Fibroblast of the conjunctiva (primary cell): ENCODE results near the gene TGFBR3L.
"Not testable (repeated sequence)": the region's sequence is repeated elsewhere in the genome, so short reads cannot be mapped to it uniquely, and the experiment has no call there.

ENCODE experiments used
- DNase-seq: peaks from one replicate; pipeline ENCODE4 v3.0.0-alpha.2; 2010; ENCODE audit warnings: low read depth

TGFBR3L gene

DNA sequence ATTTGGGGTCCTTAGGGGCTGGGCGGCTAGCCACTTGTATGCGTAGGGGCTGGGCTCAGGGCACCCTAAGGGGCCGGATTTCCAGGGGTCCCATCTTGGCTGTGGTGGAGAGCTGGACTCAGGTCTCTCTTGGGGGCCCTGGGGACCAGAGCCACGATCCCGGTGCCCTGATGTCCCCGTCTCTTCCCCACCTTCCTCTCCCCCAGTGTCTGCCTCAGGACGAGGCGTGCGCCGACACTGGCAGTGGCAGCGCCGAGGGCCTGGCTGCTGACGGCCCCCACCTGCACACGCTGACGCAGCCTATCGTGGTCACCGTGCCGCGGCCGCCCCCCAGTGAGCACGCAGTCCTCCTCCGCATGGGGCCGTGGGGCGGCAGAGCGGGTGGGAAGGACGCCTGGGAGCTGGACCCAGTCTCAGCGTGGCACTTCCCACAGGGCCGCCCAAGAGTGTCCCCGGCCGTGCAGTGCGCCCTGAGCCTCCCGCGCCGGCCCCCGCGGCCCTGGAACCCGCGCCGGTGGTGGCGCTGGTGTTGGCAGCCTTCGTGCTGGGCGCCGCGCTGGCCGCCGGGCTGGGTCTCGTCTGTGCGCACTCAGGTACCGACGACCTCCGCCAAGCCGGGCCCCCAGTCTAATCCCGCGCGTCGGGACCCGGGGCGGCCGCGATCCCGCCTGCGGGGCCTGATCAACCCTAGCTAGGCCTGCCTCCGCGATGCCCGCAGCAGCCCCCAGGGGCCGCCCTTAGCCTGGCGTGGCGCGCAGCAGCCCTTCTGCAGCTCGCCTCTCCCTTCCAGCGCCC is 2.8 kb downstream of the TGFBR3L start:
- no peak for DNase-seq

DNA sequence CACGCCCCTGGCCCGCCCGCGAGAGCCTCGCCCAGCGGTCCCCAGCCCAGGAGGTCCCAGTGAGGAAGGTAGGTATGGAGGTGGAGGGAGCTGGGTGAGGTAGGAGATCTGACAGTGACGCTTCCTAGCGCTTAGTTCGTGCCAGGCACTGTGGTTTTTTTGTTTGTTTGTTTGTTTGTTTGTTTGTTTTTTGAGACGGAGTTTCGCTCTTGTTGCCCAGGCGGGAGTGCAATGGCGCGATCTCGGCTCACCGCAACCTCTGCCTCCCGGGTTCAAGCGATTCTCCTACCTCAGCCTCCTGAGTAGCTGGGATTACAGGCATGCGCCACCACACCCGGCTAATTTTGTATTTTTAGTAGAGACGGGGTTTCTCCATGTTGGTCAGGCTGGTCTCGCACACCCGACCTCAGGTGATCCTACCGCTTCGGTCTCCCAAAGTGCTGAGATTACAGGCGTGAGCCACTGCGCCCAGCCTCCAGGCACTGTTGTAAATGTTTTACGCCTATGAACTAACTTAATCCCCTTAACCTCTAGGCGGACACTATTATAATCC is 3.5 kb downstream of the TGFBR3L start:
- not testable (repeated sequence) for DNase-seq

- no peak for DNase-seq
Observed at GRCh38 chr19:7918615-7919421, 4.2 kb downstream of the TGFBR3L start.

GRCh38 chr19:7919610-7920518 is 5.2 kb downstream of the TGFBR3L start, which contains the start of gene SNAPC2:
Gene SNAPC2 (plus strand): TSS chr19:7920338. CDS start chr19:7920367, 29 bp downstream.
- peak; percentile 90 for DNase-seq

- peak; percentile 97 for DNase-seq
Observed at GRCh38 chr19:7920519-7921301, 6.1 kb downstream of the TGFBR3L start.

DNA sequence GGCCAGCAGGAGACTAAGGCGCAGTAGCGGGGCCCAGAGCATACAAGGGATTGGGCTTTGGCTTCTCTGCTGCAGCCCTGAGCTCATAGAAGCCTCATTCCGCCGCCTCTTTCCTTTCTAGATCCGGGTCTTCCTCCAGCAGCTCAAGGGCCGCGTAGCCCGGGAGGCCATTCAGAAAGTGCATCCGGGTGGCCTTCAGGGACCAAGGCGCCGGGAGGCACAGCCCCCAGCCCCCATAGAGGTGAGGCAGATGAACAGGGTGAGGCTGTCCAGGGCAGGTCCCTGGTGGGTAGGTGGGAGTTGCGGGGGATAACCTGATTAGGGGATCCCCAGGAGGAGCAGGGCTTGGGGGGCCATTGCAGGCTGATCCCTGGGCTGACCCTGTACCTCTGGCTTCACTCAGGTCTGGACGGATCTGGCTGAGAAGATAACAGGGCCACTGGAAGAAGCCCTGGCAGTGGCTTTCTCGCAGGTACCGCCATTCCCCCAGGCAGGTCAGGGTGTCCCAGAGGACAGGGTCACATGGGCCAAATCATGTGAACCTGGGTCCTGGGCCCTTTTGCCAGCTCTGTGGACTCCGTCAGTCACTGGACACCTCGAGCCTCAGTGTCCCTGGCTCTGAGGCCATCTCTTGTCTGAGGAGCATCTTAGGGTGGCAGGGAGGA is 6.8 kb downstream of the TGFBR3L start:
- no peak for DNase-seq

DNA sequence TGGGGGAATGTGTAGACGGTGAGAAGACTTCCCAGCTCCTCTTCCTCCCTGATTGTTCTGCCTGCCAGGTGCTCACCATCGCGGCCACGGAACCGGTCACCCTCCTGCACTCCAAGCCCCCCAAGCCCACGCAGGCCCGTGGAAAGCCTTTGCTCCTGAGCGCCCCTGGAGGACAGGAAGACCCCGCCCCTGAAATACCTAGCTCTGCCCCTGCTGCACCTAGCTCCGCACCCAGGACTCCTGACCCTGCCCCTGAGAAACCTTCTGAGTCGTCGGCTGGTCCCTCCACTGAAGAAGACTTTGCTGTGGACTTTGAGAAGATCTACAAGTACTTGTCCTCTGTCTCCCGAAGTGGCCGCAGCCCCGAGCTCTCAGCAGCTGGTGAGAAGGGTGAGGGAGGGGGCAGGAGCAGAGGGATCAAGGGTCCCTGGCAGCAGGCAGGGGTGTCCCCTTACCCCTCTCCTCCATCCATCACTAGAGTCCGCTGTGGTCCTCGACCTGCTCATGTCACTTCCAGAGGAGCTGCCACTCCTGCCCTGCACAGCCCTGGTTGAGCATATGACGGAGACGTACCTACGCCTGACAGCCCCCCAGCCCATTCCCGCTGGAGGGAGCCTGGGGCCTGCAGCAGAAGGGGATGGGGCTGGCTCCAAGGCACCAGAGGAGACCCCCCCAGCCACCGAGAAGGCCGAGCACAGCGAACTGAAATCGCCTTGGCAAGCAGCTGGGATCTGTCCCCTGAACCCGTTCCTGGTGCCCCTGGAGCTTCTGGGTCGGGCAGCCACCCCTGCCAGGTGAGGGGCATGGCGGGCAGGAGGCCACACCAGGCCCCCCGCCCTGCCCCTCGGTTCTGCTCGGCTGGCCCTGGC is 7.6 kb downstream of the TGFBR3L start:
- no peak for DNase-seq

GRCh38 chr19:7922836-7923195 is 8.2 kb downstream of the TGFBR3L start:
- no peak for DNase-seq

GRCh38 chr19:7923295-7924191 is 8.9 kb downstream of the TGFBR3L start:
- no peak for DNase-seq

DNA sequence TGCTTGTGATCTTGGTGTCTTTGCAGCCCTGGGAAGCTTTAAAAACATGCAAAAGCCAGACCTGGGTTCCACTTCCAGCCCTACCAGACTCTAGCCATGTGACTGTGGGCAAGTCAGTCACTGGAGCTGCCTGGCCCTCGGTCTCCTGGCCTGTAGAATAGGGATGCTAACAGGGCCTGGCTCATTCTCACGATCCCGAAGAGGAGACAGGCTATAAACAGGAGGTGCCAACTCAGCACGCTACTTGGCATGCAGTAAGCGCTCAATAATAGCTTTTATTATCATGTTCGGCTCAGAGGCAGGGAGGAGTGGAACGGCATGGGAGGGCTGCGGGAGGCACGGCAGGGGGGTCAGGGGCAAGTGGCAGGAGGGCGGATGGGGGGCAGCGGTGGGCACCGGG is 9.6 kb downstream of the TGFBR3L start:
- no peak for DNase-seq

DNA sequence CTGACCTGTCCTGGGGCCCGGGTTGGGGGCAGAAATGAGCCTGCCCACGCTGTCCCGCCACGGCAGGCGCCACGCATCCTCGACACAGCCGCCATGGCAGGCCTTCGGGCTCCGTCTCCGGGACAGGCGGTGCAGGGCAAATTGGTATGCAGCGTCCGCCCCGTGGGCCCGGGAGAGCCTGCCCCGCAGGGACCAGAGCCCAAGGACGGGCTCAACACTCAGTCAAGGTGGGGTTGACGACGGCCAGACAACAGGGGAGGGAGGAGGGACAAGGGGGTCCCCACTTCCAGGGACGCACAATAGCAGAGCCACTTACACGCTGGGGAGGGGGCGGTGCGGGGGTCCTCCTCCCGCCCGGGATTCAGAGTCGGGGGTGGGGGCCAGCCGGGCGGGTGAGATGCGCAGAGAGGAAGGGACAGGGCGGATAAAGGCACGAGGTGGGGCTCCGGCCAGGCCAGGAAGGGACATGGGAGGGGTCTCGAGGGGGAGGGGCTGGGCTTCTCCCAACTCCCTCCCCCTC is 10.1 kb downstream of the TGFBR3L start:
- DNase-seq = no peak

- DNase-seq = no peak
Observed at GRCh38 chr19:7925171-7925851, 10.7 kb downstream of the TGFBR3L start.

GRCh38 chr19:7926021-7926726 is 11.5 kb downstream of the TGFBR3L start, which contains the start of gene CTXN1:
Gene CTXN1 (minus strand): TSS chr19:7926135. CDS start chr19:7925538, 597 bp downstream.
- no peak for DNase-seq

GRCh38 chr19:7926727-7927604 is 12.3 kb downstream of the TGFBR3L start:
- no peak for DNase-seq

DNA sequence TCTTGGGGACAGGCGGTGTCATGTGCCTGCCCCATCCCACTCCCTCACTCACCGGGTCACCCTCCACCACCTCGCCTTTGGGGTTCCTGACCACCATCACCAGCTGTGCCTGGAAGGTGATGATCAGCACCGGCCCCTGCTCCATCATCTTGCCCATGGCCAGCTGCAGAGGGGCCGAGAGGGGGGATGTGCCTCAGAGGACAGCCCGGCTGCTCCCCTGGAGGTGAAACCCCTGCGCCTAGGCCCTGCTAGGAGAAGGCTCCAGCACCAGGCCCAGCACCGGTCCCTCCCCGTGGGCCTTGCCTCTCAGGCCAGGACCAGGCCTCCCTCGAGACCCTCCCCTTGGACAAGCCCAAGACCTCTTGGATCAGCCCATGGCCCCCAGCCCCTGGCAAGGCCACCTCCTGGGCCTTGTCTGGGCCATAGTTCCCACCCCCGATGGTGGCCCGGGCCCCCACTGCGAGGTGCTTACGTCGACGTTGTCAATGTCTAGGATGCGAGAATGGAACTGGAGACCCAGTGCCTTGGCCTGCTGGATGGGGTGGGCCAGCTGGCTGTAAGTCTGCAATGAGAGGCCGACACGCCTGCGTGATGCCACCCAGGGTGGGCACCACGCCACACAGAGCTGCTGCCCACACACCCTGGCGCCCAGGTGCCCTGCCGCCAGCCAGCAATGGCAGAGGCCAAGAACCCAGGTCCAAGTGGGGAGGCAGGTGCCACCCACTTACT is 13.1 kb downstream of the TGFBR3L start:
- DNase-seq = no peak
